GM23338 (cell line): ENCODE measurements around the gene GPR108. TPM values are rescaled to one million over a fixed set of nuclear protein-coding genes. Genes with fewer than 3 reads are reported as not detected.
"Not testable (repeated sequence)": the region's sequence is repeated elsewhere in the genome, so short reads cannot be mapped to it uniquely, and the experiment has no call there.

ENCODE experiments used
- ATAC-seq: fragments of 200-7000 bp; cut with Tn5 transposase; 3 replicates; pipeline ENCODE4 v1.9.1; 2020
- DNase-seq: peaks from one replicate; pipeline ENCODE4 v3.0.0-alpha.2; 2015; ENCODE audit warnings: low spot score
- H2AFZ ChIP-seq: fragments of 200-600 bp; sonication (generic); 2 replicates; pipeline ENCODE4 v1.8.0; 2016; ENCODE audit warnings: antibody characterized with exemption, mild to moderate bottlenecking, moderate library complexity
- H3F3A ChIP-seq: fragments of 200-600 bp; sonication (generic); replicated peaks from 2 replicates; pipeline ENCODE4 v1.8.0; 2017; ENCODE audit warnings: antibody characterized with exemption, mixed run types, low read depth
- H3K27ac ChIP-seq: fragments of 200-600 bp; sonication (generic); 2 replicates; pipeline ENCODE4 v1.6.1; 2016; ENCODE audit warnings: low read depth
- H3K27me3 ChIP-seq: fragments of 200-600 bp; sonication (generic); 2 replicates; pipeline ENCODE4 v1.8.0; 2016; ENCODE audit warnings: mild to moderate bottlenecking, mixed run types, moderate library complexity; ENCODE audit not compliant: insufficient read depth
- H3K36me3 ChIP-seq: fragments of 200-600 bp; sonication (generic); 2 replicates; pipeline ENCODE4 v1.8.0; 2016; ENCODE audit warnings: mild to moderate bottlenecking; ENCODE audit not compliant: insufficient read depth
- H3K4me1 ChIP-seq: fragments of 200-600 bp; sonication (generic); 2 replicates; pipeline ENCODE4 v1.8.0; 2016; ENCODE audit warnings: mild to moderate bottlenecking, moderate library complexity; ENCODE audit not compliant: insufficient read depth
- H3K4me2 ChIP-seq: fragments of 200-600 bp; sonication (generic); 2 replicates; pipeline ENCODE4 v1.7.1; 2017; ENCODE audit warnings: mixed run types
- H3K4me3 ChIP-seq: fragments of 200-600 bp; sonication (generic); 2 replicates; pipeline ENCODE4 v1.6.1; 2016; ENCODE audit warnings: mixed run types
- H3K79me2 ChIP-seq: fragments of 200-600 bp; sonication (generic); replicated peaks from 2 replicates; pipeline ENCODE4 v1.8.0; 2017; ENCODE audit warnings: mild to moderate bottlenecking; ENCODE audit not compliant: insufficient read depth
- H3K9me2 ChIP-seq: fragments of 200-600 bp; sonication (generic); 2 replicates; pipeline ENCODE4 v1.8.0; 2017; ENCODE audit not compliant: insufficient read depth
- H4K20me1 ChIP-seq: fragments of 200-600 bp; sonication (generic); replicated peaks from 2 replicates; pipeline ENCODE4 v1.8.0; 2017; ENCODE audit warnings: mild to moderate bottlenecking; ENCODE audit not compliant: insufficient read depth
- H3K27ac Mint-ChIP-seq: 2 replicates; pipeline ENCODE4 v1.8.0; 2020; ENCODE audit warnings: inconsistent platforms, mild to moderate bottlenecking, moderate library complexity, mixed read lengths
- H3K27me3 Mint-ChIP-seq: 3 replicates; pipeline ENCODE4 v1.8.0; 2022; ENCODE audit warnings: low read depth, mild to moderate bottlenecking, moderate library complexity, mixed read lengths, inconsistent platforms; ENCODE audit not compliant: insufficient read depth, poor library complexity
- H3K36me3 Mint-ChIP-seq: 3 replicates; pipeline ENCODE4 v1.8.0; 2021; ENCODE audit warnings: low read depth, mild to moderate bottlenecking, inconsistent platforms, moderate library complexity, mixed read lengths
- H3K4me1 Mint-ChIP-seq: 3 replicates; pipeline ENCODE4 v1.8.0; 2020; ENCODE audit warnings: mild to moderate bottlenecking, inconsistent platforms, mixed read lengths
- H3K4me3 Mint-ChIP-seq: 3 replicates; pipeline ENCODE4 v1.8.0; 2021; ENCODE audit warnings: moderate library complexity, mild to moderate bottlenecking, inconsistent platforms, mixed read lengths
- H3K9me3 Mint-ChIP-seq: 3 replicates; pipeline ENCODE4 v1.8.0; 2020; ENCODE audit warnings: moderate library complexity, mild to moderate bottlenecking, inconsistent platforms, mixed read lengths
- CREB1 ChIP-seq: fragments of 250-450 bp; sonication (Bioruptor Pico); IDR thresholded peaks from 2 replicates; pipeline ENCODE4 v1.5.0; 2020; ENCODE audit warnings: low read depth, mild to moderate bottlenecking, moderate library complexity
- EZH2 ChIP-seq: fragments of 200-600 bp; sonication (generic); IDR thresholded peaks from one replicate; pipeline ENCODE4 v1.8.0; 2017; ENCODE audit warnings: antibody characterized with exemption, mild to moderate bottlenecking, low read depth; ENCODE audit not compliant: unreplicated experiment
- EZH2phosphoT487 ChIP-seq: fragments of 200-600 bp; sonication (generic); IDR thresholded peaks from one replicate; pipeline ENCODE4 v1.8.1; 2018; ENCODE audit warnings: antibody characterized with exemption; ENCODE audit not compliant: unreplicated experiment
- JUNB ChIP-seq: IDR thresholded peaks from one replicate; pipeline ENCODE4 v1.6.1; 2016; ENCODE audit warnings: antibody characterized with exemption; ENCODE audit not compliant: unreplicated experiment
- NANOG ChIP-seq: IDR thresholded peaks from 2 replicates; pipeline ENCODE4 v1.6.1; 2016; ENCODE audit warnings: antibody characterized with exemption, borderline replicate concordance
- POLR2AphosphoS5 ChIP-seq: IDR thresholded peaks from 2 replicates; pipeline ENCODE4 v1.6.1; 2016; ENCODE audit warnings: antibody characterized with exemption, low read depth
- ZNF114 ChIP-seq: fragments of 250-450 bp; sonication (Bioruptor Pico); IDR thresholded peaks from 2 replicates; pipeline ENCODE4 v1.5.0; 2020; ENCODE audit warnings: mild to moderate bottlenecking, moderate library complexity
- ZNF331 ChIP-seq: fragments of 250-450 bp; sonication (Bioruptor Pico); IDR thresholded peaks from 2 replicates; pipeline ENCODE4 v1.5.0; 2020; ENCODE audit warnings: low read depth, mild to moderate bottlenecking, moderate library complexity
- polyA plus RNA-seq: library from polyadenylated mRNA; unstranded; fragments of >200 nt; fragmentation: Nextera tagmentation; extraction: Ambion mirVana; gene quantifications from 2 replicates; pipeline ENCODE4 v1.2.1, GENCODE V29; 2016
- total RNA-seq: library from RNA; depleted of rRNA; stranded (reverse); fragments of >200 nt; shearing (Covaris generic); gene quantifications from 2 replicates; pipeline ENCODE4 v1.2.3, GENCODE V29; 2014
- TF ChIP-seq, protein P1 (sequence below), 2 experiments: fragments of 200-600 bp in 1 of 2; sonication (generic) in 1 of 2; conservative IDR thresholded peaks; 2 replicates each; pipeline versions ENCODE4 v1.5.1 to v1.6.1; 2016 to 2017; ENCODE audit warnings: antibody characterized with exemption in 2 of 2, low read depth in 2 of 2, mild to moderate bottlenecking in 2 of 2, moderate library complexity in 1 of 2

Gene GPR108
- total and polyA plus RNA-seq, 2 experiments from 2014 or later = 44.8 to 57.9 TPM

GRCh38 chr19:6710273-6711077 lies 26.9 kb downstream of the GPR108 start:
- no peaks in the 10 kb centered on the region for H3F3A ChIP-seq
- no peak overlapping the region for H3K4me3 Mint-ChIP-seq
- DNase-seq (peak; percentile 72), ATAC-seq (peak; percentile 85)
- no peak overlapping the region for H3K27ac Mint-ChIP-seq
- peaks cover 12% of the 10 kb centered on the region for H3K27me3 Mint-ChIP-seq
- no peaks in the 10 kb centered on the region for H3K36me3 ChIP-seq
- peak overlapping the region; percentile 76 for H3K4me2 ChIP-seq
- H4K20me1 ChIP-seq = no peaks in the 10 kb centered on the region
- peaks cover 36% of the 10 kb centered on the region for H3K36me3 Mint-ChIP-seq
- H3K27ac ChIP-seq = no peak overlapping the region
- TF ChIP-seq NANOG (no peak), ZNF331 (no peak), EZH2 (no peak), JUNB (no peak)
- TF ChIP-seq, protein P1, sequence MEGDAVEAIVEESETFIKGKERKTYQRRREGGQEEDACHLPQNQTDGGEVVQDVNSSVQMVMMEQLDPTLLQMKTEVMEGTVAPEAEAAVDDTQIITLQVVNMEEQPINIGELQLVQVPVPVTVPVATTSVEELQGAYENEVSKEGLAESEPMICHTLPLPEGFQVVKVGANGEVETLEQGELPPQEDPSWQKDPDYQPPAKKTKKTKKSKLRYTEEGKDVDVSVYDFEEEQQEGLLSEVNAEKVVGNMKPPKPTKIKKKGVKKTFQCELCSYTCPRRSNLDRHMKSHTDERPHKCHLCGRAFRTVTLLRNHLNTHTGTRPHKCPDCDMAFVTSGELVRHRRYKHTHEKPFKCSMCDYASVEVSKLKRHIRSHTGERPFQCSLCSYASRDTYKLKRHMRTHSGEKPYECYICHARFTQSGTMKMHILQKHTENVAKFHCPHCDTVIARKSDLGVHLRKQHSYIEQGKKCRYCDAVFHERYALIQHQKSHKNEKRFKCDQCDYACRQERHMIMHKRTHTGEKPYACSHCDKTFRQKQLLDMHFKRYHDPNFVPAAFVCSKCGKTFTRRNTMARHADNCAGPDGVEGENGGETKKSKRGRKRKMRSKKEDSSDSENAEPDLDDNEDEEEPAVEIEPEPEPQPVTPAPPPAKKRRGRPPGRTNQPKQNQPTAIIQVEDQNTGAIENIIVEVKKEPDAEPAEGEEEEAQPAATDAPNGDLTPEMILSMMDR (conservative IDR thresholded peaks at IDR 0.05; ENCODE audit: low read depth in 2 of 2) = peak; percentile 46 to 69
- H2AFZ ChIP-seq = peak overlapping the region; percentile 90
- H3K9me3 Mint-ChIP-seq = peaks cover 85% of the 10 kb centered on the region
- H3K27me3 ChIP-seq = peaks cover 21% of the 10 kb centered on the region
- H3K9me2 ChIP-seq = no peaks in the 10 kb centered on the region
- H3K79me2 ChIP-seq = no peaks in the 10 kb centered on the region
- 0 out of 2 replicates have a peak, but pooled peaks cover 2% of the 10 kb centered on the region for H3K4me1 ChIP-seq
- H3K4me1 Mint-ChIP-seq = no peaks in the 10 kb centered on the region
- H3K4me3 ChIP-seq = peak overlapping the region; percentile 52

- Histone ChIP-seq H4K20me1 (no peaks in the 10 kb centered on the region), H3K27me3 (peaks cover 21% of the 10 kb centered on the region), H3K4me2 (no peak overlapping the region), H3K4me3 (no peak overlapping the region), H3K9me2 (no peaks in the 10 kb centered on the region), H3K79me2 (no peaks in the 10 kb centered on the region), H3F3A (no peaks in the 10 kb centered on the region), H3K4me1 (0 out of 2 replicates have a peak, but pooled peaks cover 2% of the 10 kb centered on the region), H2AFZ (no peak overlapping the region; the same call in 1 of the 2 replicates), H3K36me3 (no peaks in the 10 kb centered on the region), H3K27ac (no peak overlapping the region)
- Mint-ChIP-seq H3K4me1 (no peaks in the 10 kb centered on the region), H3K27me3 (peaks cover 12% of the 10 kb centered on the region), H3K27ac (no peak overlapping the region), H3K36me3 (peaks cover 36% of the 10 kb centered on the region), H3K9me3 (peaks cover 87% of the 10 kb centered on the region), H3K4me3 (no peak overlapping the region)
- no peak for DNase-seq
- ATAC-seq = no peak
- TF ChIP-seq ZNF331 (no peak), CREB1 (CRISPR knock-in tag) (no peak), JUNB (no peak), EZH2 (no peak), POLR2AphosphoS5 (no peak), ZNF114 (no peak), EZH2phosphoT487 (no peak)
These were observed 27.8 kb downstream of the GPR108 start for GRCh38 chr19:6709549-6709948.

- H3K9me3 Mint-ChIP-seq = peaks cover 87% of the 10 kb centered on the region
- H3K4me1 Mint-ChIP-seq, H3K4me3 Mint-ChIP-seq: not testable (repeated sequence)
These were observed 28.5 kb downstream of the GPR108 start for GRCh38 chr19:6708913-6709312.

More at GRCh38 chr19:6708913-6709312, 28.5 kb downstream of the GPR108 start:
- peaks cover 21% of the 10 kb centered on the region for H3K27me3 ChIP-seq
- not testable (repeated sequence) for ATAC-seq, H3K79me2 ChIP-seq, H3K36me3 ChIP-seq, H4K20me1 ChIP-seq, H3K4me1 ChIP-seq, H2AFZ ChIP-seq, H3F3A ChIP-seq, H3K9me2 ChIP-seq, DNase-seq, H3K27ac Mint-ChIP-seq, H3K4me2 ChIP-seq, H3K27ac ChIP-seq, H3K4me3 ChIP-seq
- H3K36me3 Mint-ChIP-seq = peaks cover 36% of the 10 kb centered on the region
- peaks cover 10% of the 10 kb centered on the region for H3K27me3 Mint-ChIP-seq
